Right forelimb (tissue), 1 donor: Measurements from ENCODE around the gene PRAMEF9.
"Not testable (repeated sequence)": the region's sequence is repeated elsewhere in the genome, so short reads cannot be mapped to it uniquely, and the experiment has no call there.

Source experiments
- DNase-seq: peaks from one replicate; pipeline ENCODE4 v3.0.0-alpha.2; 2018

Gene PRAMEF9

GRCh38 chr1:13171548-13171947 lies at the start of gene PRAMEF9:
Gene PRAMEF9, plus strand, starts transcription at chr1:13171848. Its CDS starts 3,433 bp downstream, at chr1:13175281.
- not testable (repeated sequence) for DNase-seq

GRCh38 chr1:13155909-13156308 lies 15.7 kb upstream of the PRAMEF9 start, which contains the start of gene PRAMEF26:
Gene PRAMEF26, minus strand, starts transcription at chr1:13156009. Its CDS starts 2,914 bp downstream, at chr1:13153095.
- DNase-seq: not testable (repeated sequence)

DNA sequence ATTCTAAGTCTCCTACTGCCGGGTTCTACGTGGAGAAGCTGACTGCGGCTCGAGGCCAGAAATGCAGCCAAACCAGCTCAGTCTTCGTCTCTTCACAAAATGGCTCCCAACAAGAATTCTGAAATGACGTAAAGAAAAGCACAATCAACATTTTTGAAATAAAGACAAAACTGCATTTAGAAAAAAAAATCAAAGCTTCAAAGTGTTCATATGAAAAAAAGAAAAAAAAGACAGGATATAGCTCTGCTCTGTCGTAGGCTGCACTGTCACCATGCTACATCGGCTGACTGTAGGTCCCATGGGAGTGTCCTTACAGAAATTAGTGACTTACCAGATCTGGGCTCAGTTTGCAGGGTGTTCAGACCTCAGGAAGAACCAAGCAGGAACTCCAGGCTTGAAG lies 6.1 kb upstream of the PRAMEF9 start, which contains the start of gene HNRNPCL4:
Gene HNRNPCL4, minus strand, starts transcription at position 101 of the 400 bp plus-strand sequence. CDS start 164 bp downstream, outside the sequence.
- not testable (repeated sequence) for DNase-seq

GRCh38 chr1:13201309-13201708 lies 29.7 kb downstream of the PRAMEF9 start, which contains the start of gene PRAMEF13:
Gene PRAMEF13, minus strand, starts transcription at chr1:13201409. Its CDS starts 1,820 bp downstream, at chr1:13199589.
- not testable (repeated sequence) for DNase-seq

- DNase-seq: not testable (repeated sequence)
These were observed 37.1 kb downstream of the PRAMEF9 start for GRCh38 chr1:13208712-13209111.

- not testable (repeated sequence) for DNase-seq
These were observed 45.0 kb downstream of the PRAMEF9 start for GRCh38 chr1:13216619-13217018.

- not testable (repeated sequence) for DNase-seq
These were observed 47.6 kb downstream of the PRAMEF9 start for GRCh38 chr1:13219203-13219602.

DNA sequence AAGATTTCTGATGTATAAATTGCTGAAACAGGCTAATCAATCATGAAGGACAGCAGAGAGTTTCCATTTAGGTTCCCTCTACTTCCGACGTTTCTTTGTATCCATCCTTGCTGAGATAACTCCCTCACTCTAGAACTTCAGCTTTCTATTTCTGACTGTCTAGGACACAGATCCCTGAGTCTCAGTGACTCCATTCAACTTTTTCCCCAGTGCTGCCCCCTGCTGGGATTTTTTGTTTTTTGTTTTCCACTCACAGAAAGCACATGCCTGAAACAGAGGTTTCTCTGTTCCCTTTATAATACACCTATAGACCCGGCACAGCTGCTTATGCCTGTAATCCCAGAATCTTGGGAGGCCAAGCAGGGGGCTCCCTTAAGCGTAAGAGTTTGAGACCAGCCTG lies 51.1 kb downstream of the PRAMEF9 start:
- DNase-seq: not testable (repeated sequence)

DNA sequence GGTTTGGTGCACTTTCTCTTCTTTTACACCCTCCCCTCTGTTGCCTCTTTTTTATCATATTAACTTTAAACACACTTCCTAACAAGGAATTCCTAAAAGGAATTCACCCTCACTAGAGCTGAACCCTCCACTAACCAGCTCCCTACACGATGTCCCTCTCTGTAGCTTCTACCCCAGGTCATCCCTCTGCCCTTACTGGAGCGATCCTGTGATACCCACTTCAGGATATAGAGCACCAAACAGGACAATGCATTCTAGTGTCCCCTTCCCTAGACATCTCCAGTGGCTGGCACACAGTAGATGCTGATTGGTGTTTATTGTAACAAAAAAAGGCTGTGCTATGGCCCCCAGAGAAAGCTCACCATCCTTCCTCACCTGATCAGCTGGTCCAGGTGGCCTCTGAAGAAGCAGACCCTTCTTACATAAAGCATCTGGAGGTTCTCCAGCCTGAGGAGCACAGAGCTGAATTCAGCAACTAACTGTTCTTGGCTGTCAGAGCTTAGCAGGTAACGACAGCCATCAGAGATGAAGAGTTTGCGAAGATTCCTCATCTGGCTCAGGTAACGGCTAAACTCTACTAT lies 52.9 kb downstream of the PRAMEF9 start:
- DNase-seq: no peak

DNA sequence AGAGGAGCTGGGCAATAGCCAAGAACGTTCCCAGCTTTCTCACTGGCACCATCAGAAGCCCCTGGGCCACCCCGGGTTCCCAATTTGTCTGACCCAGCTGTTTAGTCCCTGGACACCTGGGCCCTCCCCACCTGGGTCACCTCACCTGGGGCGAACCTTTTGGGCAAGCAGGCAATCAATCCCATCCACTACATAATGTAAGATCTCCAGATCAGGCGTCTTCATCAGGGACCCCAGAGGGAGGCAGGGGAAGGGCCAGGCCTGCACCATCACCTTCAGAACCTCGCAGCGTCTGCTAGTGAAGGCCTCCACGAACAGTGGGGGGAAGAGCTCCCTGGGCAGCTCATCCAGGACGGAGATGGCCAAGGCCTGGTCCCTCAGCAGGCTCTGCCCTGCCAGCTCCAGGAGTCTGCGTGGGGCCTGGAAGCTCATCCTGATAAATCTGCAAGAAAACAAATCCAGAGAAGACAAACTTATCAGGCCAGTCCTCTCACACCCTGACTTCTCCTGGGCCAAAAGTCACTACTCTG lies 54.1 kb downstream of the PRAMEF9 start, which contains the start of gene PRAMEF18:
Gene PRAMEF18, minus strand, starts transcription at position 480 of the 530 bp plus-strand sequence. Its CDS starts 48 bp downstream, at position 432.
- DNase-seq: not testable (repeated sequence)

DNA sequence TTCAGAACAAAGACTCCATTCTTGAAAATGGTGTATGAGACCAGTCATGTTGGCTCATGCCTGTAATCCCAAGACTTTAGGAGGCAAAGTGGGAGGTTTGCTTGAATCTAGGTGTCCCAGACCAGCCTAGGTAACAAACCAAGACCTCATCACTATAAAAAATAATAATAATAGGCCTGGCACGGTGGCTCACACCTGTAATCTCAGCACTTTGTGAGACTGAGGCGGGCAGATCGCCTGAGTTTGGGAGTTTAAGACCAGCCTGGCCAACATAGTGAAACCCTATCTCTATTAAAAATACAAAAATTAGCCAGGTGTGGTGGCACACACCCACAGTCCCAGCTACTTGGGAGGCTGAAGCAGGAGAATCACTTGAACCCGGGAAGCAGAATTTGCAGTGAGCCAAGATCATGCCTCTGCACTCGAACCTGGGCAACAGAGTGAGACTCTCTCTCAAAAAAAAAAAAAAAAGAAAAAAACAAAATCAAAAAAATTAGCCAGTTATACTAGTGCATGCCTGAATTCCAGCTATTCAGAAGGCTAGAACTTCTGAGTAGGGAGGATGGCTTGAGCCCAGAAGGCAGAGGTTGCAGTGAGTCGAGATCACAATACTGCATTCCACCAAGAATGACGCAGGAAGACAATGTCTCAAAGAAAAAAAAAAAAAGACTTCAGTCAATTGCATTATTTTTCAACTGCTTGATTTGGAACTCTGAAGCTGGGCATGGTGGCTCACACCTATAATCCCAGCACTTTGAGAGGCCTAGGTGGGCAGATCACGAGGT lies 55.8 kb downstream of the PRAMEF9 start:
- not testable (repeated sequence) for DNase-seq

GRCh38 chr1:13228343-13228781 lies 56.7 kb downstream of the PRAMEF9 start:
- no peak for DNase-seq
